IPS DF 6.9 (cell line): ENCODE data around the gene MYL1.
A peak's percentile ranks its signal among the peaks of the same experiment; 100 is the strongest.

Source experiments
- DNase-seq: peaks from one replicate; pipeline ENCODE4 v3.0.0-alpha.2; 2013; ENCODE audit warnings: low read depth, low spot score
- H3K27ac ChIP-seq: one replicate; pipeline ENCODE4 v1.5.1; 2013; ENCODE audit warnings: low read length, control low read depth
- H3K27me3 ChIP-seq: 2 replicates; pipeline ENCODE4 v1.6.1; 2013; ENCODE audit warnings: mild to moderate bottlenecking, low read length; ENCODE audit not compliant: control insufficient read depth, insufficient read depth
- H3K36me3 ChIP-seq: 2 replicates; pipeline ENCODE4 v1.6.1; 2013; ENCODE audit warnings: low read length; ENCODE audit not compliant: control insufficient read depth, insufficient read depth
- H3K4me1 ChIP-seq: 2 replicates; pipeline ENCODE4 v1.6.1; 2013; ENCODE audit warnings: low read length; ENCODE audit not compliant: control insufficient read depth, insufficient read depth
- H3K4me3 ChIP-seq: 2 replicates; pipeline ENCODE4 v1.5.1; 2013; ENCODE audit warnings: mild to moderate bottlenecking, low read length
- H3K9me3 ChIP-seq: 2 replicates; pipeline ENCODE4 v1.6.1; 2013; ENCODE audit warnings: low read length, inconsistent platforms; ENCODE audit not compliant: control insufficient read depth, insufficient read depth
- WGBS: extraction: QIAGEN DNeasy Blood & Tissue Kit; methylation state at CpG from one replicate; pipeline ENCODE4 v1.1.7; 2013; ENCODE audit warnings: mixed read lengths, missing lambda C conversion rate; ENCODE audit not compliant: insufficient read length, insufficient coverage; 5-methylcytosine and 5-hydroxymethylcytosine counted together

The MYL1 gene

DNA sequence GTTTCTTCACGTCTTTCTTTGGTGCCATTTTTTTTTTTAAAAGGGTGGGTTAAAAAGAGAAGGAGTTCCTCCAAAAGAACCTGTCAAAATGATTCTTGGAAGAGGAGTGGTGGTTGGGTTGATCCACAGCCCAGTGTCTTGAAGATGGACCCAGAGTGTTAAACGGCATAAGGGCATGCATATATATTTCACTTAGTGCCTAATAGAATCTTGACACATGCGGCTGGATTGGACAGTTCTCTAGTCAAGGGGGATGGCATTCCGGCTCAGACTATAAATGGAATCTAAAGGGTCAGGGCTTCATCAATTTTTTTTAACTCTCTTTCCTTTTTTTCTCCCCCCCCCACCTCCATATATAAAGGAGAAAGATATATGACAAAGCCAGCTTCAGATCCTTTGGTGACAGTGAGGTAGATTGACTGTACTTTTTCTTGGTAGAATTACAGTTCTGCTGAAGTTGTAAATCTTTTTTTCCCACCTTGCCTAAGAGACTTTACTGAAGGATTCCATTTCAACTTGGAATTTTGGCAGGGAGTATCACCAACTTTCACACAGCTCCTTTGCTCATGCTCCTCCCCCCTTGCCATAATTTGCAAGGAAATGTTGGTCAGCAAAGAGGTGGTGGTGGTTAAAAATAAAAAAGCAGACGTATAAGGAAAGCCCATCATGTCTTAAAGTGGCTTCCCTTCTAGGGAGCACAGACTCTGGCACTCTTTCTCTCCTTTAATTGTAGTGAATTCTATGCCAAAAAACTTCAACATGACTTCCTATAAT is at the start of gene MYL1:
MYL1 (minus strand) TSS at position 160 of the 774 bp plus-strand sequence; CDS start at position 28, 132 bp downstream.
- no peak for DNase-seq
- Histone ChIP-seq H3K36me3 (no peaks in the 10 kb centered on the region), H3K4me3 (no peak within 1 kb of the TSS), H3K27me3 (no peaks in the 10 kb centered on the region), H3K9me3 (no peaks in the 10 kb centered on the region), H3K4me1 (no peaks in the 10 kb centered on the region), H3K27ac (no peak within 1 kb of the TSS)
- WGBS, result no CpG with 5 or more reads among the region's 5 CpGs

GRCh38 chr2:210363876-210364275 is 48.9 kb upstream of the MYL1 start:
- no peaks in the 10 kb centered on the region for H3K36me3 ChIP-seq
- no peaks in the 10 kb centered on the region for H3K27me3 ChIP-seq
- H3K27ac ChIP-seq, result no peak overlapping the region
- no peak overlapping the region for H3K4me3 ChIP-seq
- no peaks in the 10 kb centered on the region for H3K9me3 ChIP-seq
- H3K4me1 ChIP-seq, result no peaks in the 10 kb centered on the region; the same call in 1 of the 2 replicates
- DNase-seq, result no peak

DNA sequence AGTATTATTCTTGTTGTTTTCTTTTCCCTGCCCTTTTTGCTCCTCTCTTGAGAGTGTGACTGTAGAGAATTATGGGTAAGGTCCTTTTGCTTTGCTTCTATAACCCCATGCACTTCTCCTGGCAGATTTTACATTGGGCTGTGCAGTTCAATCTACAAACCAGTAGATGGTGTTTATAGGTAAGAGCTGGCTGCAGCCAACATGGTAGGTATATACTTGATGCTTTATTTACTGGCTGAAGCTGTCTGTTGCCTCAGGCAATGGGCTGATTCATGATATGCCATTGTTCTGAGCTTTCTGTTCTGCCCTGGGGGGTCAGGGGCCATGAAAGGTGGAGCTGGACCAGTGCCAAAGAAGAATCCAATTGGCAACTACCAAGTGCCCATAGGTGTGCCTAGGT is 48.3 kb upstream of the MYL1 start:
- Histone ChIP-seq H3K27ac (no peak overlapping the region), H3K27me3 (no peaks in the 10 kb centered on the region), H3K4me1 (no peaks in the 10 kb centered on the region; the same call in 1 of the 2 replicates), H3K4me3 (no peak overlapping the region), H3K9me3 (no peaks in the 10 kb centered on the region), H3K36me3 (no peaks in the 10 kb centered on the region)
- peak; percentile 11 for DNase-seq

GRCh38 chr2:210360412-210360811 is 45.4 kb upstream of the MYL1 start:
- no CpG with 5 or more reads among the region's 1 CpG for WGBS
- no peaks in the 10 kb centered on the region for H3K9me3 ChIP-seq
- no peaks in the 10 kb centered on the region for H3K36me3 ChIP-seq
- H3K4me3 ChIP-seq, result no peak overlapping the region
- H3K4me1 ChIP-seq, result no peaks in the 10 kb centered on the region; the same call in 1 of the 2 replicates
- H3K27ac ChIP-seq, result no peak overlapping the region
- no peaks in the 10 kb centered on the region for H3K27me3 ChIP-seq
- no peak for DNase-seq

DNA sequence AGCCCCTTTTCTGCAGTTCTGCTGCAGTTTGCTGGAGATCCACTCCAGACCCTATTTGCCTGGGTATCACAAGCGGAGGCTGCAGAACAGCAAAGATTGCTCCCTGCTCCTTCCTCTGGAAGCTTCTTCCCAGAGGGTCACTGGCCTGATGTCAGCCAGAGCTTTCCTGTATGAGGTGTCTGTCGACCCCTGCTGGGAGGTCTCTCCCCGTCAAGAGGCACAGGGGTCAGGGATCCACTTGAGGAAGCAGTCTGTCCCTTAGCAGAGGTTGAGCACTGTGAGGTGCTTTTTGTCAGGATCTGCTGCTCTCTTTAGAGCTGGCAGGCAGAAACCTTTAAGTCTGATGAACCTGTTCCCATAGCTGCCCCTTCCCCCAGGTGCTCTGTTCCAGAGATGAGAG is 42.0 kb upstream of the MYL1 start:
- Histone ChIP-seq H3K36me3 (no peaks in the 10 kb centered on the region), H3K27ac (no peak overlapping the region), H3K4me3 (no peak overlapping the region), H3K9me3 (no peaks in the 10 kb centered on the region), H3K4me1 (no peaks in the 10 kb centered on the region; the same call in 1 of the 2 replicates), H3K27me3 (no peaks in the 10 kb centered on the region)
- no peak for DNase-seq
- no CpG with 5 or more reads among the region's 3 CpGs for WGBS

GRCh38 chr2:210337159-210337558 is 22.2 kb upstream of the MYL1 start:
- no peaks in the 10 kb centered on the region for H3K4me1 ChIP-seq
- H3K36me3 ChIP-seq, result no peaks in the 10 kb centered on the region
- no peaks in the 10 kb centered on the region for H3K9me3 ChIP-seq
- WGBS, result no CpG with 5 or more reads among the region's 2 CpGs
- H3K27me3 ChIP-seq, result no peaks in the 10 kb centered on the region
- H3K27ac ChIP-seq, result no peak overlapping the region
- DNase-seq, result no peak
- H3K4me3 ChIP-seq, result no peak overlapping the region

DNA sequence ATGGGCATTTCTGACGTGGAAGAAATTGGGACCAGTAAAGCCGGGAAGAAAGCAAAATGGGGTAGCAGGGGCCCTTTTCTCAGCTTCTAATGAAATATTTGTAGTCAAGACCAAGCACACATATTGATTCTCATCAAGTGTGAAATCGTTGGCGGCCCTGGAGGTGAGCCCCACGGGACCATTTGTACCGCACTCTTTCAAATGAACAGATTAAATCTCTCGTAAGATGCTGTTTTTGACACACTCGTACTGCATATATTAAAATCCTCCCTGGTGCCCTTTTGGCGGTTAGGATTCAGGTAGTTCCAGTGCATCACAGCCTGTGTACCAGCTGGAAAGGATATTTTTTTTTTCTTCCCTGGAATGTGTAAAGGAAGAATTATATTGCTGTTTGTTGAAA is 9.9 kb upstream of the MYL1 start:
- no CpG with 5 or more reads among the region's 9 CpGs for WGBS
- no peak for DNase-seq
- H3K4me3 ChIP-seq, result no peak overlapping the region
- no peaks in the 10 kb centered on the region for H3K9me3 ChIP-seq
- no peaks in the 10 kb centered on the region for H3K36me3 ChIP-seq
- H3K27me3 ChIP-seq, result no peaks in the 10 kb centered on the region
- no peaks in the 10 kb centered on the region for H3K4me1 ChIP-seq
- no peak overlapping the region for H3K27ac ChIP-seq

GRCh38 chr2:210324458-210324857 is 9.5 kb upstream of the MYL1 start:
- H3K4me1 ChIP-seq, result no peaks in the 10 kb centered on the region
- H3K36me3 ChIP-seq, result no peaks in the 10 kb centered on the region
- no peak overlapping the region for H3K27ac ChIP-seq
- no peak for DNase-seq
- no peaks in the 10 kb centered on the region for H3K9me3 ChIP-seq
- no peaks in the 10 kb centered on the region for H3K27me3 ChIP-seq
- no peak overlapping the region for H3K4me3 ChIP-seq
- no CpG with 5 or more reads among the region's 4 CpGs for WGBS

- DNase-seq, result no peak
- H3K4me1 ChIP-seq, result no peaks in the 10 kb centered on the region
- no CpG with 5 or more reads among the region's 4 CpGs for WGBS
- no peak overlapping the region for H3K4me3 ChIP-seq
- no peaks in the 10 kb centered on the region for H3K9me3 ChIP-seq
- H3K36me3 ChIP-seq, result no peaks in the 10 kb centered on the region
- H3K27ac ChIP-seq, result no peak overlapping the region
- H3K27me3 ChIP-seq, result no peaks in the 10 kb centered on the region
These were observed 8.0 kb upstream of the MYL1 start for GRCh38 chr2:210323003-210323402.

- Histone ChIP-seq H3K36me3 (no peaks in the 10 kb centered on the region), H3K9me3 (no peaks in the 10 kb centered on the region), H3K27ac (no peak overlapping the region), H3K27me3 (no peaks in the 10 kb centered on the region), H3K4me1 (no peaks in the 10 kb centered on the region), H3K4me3 (no peak overlapping the region)
- DNase-seq, result no peak
- no CpG with 5 or more reads among the region's 3 CpGs for WGBS
These were observed 3.9 kb upstream of the MYL1 start for GRCh38 chr2:210318891-210319290.

- Histone ChIP-seq H3K4me3 (no peak overlapping the region), H3K27me3 (no peaks in the 10 kb centered on the region), H3K9me3 (no peaks in the 10 kb centered on the region), H3K36me3 (no peaks in the 10 kb centered on the region), H3K27ac (no peak overlapping the region), H3K4me1 (no peaks in the 10 kb centered on the region)
- no CpG with 5 or more reads among the region's 2 CpGs for WGBS
- DNase-seq, result no peak
These were observed 3.5 kb upstream of the MYL1 start for GRCh38 chr2:210318486-210318885.
